A549 (cell line): ENCODE results near the gene PKD1.
"Not testable (repeated sequence)": the region's sequence is repeated elsewhere in the genome, so short reads cannot be mapped to it uniquely, and the experiment has no call there.

ENCODE experiments used
- CHD4 ChIP-seq: fragments of 200-600 bp; sonication (generic); IDR thresholded peaks from 2 replicates; pipeline ENCODE4 v1.6.1; 2016; ENCODE audit warnings: antibody characterized with exemption, mild to moderate bottlenecking, borderline replicate concordance
- EHMT2 ChIP-seq: fragments of 200-600 bp; sonication (generic); IDR thresholded peaks from 2 replicates; pipeline ENCODE4 v1.6.1; 2016; ENCODE audit warnings: antibody characterized with exemption, low read depth, mild to moderate bottlenecking, moderate library complexity
- EP300 ChIP-seq, 2 experiments: fragments of >200 bp; sonication (Bioruptor Twin); formaldehyde crosslinking; IDR thresholded peaks; 2 replicates in 1 of 2; 3 replicates in 1 of 2; pipeline ENCODE4 v1.6.1; 2016 to 2017
- NFE2L2 ChIP-seq: fragments of 150-350 bp; conservative IDR thresholded peaks from 2 replicates; pipeline ENCODE4 v1.6.1; 2014; ENCODE audit warnings: low read length
- TF ChIP-seq, protein P1 (sequence below): fragments of >200 bp; sonication (Bioruptor Twin); formaldehyde crosslinking; IDR thresholded peaks from 3 replicates; pipeline ENCODE4 v1.5.1; 2016

GRCh38 chr16:2135770-2136490, at the start of gene PKD1:
- not testable (repeated sequence) for TF ChIP-seq NFE2L2; CHD4; EP300 (IDR thresholded peaks at IDR 0.05); EHMT2
- TF ChIP-seq, protein P1, sequence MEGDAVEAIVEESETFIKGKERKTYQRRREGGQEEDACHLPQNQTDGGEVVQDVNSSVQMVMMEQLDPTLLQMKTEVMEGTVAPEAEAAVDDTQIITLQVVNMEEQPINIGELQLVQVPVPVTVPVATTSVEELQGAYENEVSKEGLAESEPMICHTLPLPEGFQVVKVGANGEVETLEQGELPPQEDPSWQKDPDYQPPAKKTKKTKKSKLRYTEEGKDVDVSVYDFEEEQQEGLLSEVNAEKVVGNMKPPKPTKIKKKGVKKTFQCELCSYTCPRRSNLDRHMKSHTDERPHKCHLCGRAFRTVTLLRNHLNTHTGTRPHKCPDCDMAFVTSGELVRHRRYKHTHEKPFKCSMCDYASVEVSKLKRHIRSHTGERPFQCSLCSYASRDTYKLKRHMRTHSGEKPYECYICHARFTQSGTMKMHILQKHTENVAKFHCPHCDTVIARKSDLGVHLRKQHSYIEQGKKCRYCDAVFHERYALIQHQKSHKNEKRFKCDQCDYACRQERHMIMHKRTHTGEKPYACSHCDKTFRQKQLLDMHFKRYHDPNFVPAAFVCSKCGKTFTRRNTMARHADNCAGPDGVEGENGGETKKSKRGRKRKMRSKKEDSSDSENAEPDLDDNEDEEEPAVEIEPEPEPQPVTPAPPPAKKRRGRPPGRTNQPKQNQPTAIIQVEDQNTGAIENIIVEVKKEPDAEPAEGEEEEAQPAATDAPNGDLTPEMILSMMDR: not testable (repeated sequence)
